Psoas muscle (tissue), 8 donors: Measurements from ENCODE around the gene EFEMP2. TPM values are rescaled to one million over a fixed set of nuclear protein-coding genes. Genes with fewer than 3 reads are reported as not detected.

Experiments
- ATAC-seq, 4 donors: fragments of 200-7000 bp; cut with Tn5 transposase; one replicate each; pipeline ENCODE4 v1.9.1; 2020; ENCODE audit warnings: moderate library complexity in 3 of 4, mild to moderate bottlenecking in 2 of 4
- DNase-seq, 2 donors: peaks; one replicate each; pipeline ENCODE4 v3.0.0-alpha.2; 2020
- H3K27ac ChIP-seq: fragments of 200-600 bp; one replicate; pipeline ENCODE4 v1.8.0; 2022
- H3K27me3 ChIP-seq, 3 donors: fragments of 200-600 bp in 1 of 3; one replicate each; pipeline versions ENCODE4 v1.6.1 to v1.8.0; 2013 to 2022; ENCODE audit warnings: low read length in 2 of 3, mild to moderate bottlenecking in 2 of 3, moderate library complexity in 1 of 3; ENCODE audit not compliant: insufficient read depth in 3 of 3
- H3K36me3 ChIP-seq, 2 donors: fragments of 200-600 bp in 1 of 2; one replicate each; pipeline versions ENCODE4 v1.6.1 to v1.8.0; 2013 to 2022; ENCODE audit warnings: low read depth in 1 of 2, mild to moderate bottlenecking in 1 of 2, moderate library complexity in 1 of 2; ENCODE audit not compliant: insufficient read depth in 1 of 2
- H3K4me1 ChIP-seq: fragments of 200-600 bp; one replicate; pipeline ENCODE4 v1.8.0; 2022
- H3K4me3 ChIP-seq: fragments of 200-600 bp; one replicate; pipeline ENCODE4 v1.8.0; 2022; ENCODE audit warnings: mild to moderate bottlenecking
- H3K9me3 ChIP-seq: fragments of 200-600 bp; one replicate; pipeline ENCODE4 v1.8.0; 2022
- WGBS, 3 donors: extraction: QIAGEN DNeasy Blood & Tissue Kit; methylation state at CpG; one replicate each; pipeline versions ENCODE4 v1.1.6 to v1.1.7; 2013; 5-methylcytosine and 5-hydroxymethylcytosine counted together
- intact Hi-C, 2 donors: fragments of 100-400 bp; cut with DNase I; formaldehyde crosslinking; loops; one replicate each; pipeline versions ENCODE4 v1.11.0 to v1.14.2; 2022
- polyA plus RNA-seq, 3 donors: library from polyadenylated mRNA; stranded (reverse); fragments of 200-250 nt; gene quantifications; one replicate each; pipeline ENCODE4 v1.2.3, GENCODE V29; 2013
- total RNA-seq, 4 donors: library from RNA; stranded (reverse); fragmentation: NEBNext Ultra II Directional in 2 of 4; extraction: Animal tissue kit (Norgen Biotek cat#: 25700) in 2 of 4; gene quantifications; one replicate each; pipeline versions ENCODE4 v1.2.1 to v1.2.4, GENCODE V29; 2021 to 2023
- TF ChIP-seq, protein P1 (sequence below): fragments of 200-600 bp; IDR thresholded peaks from one replicate; pipeline ENCODE4 v1.8.0; 2022; ENCODE audit warnings: antibody characterized with exemption
- donor health status: healthy with polysubstance abuse.
- donor health status: DM: no; HTN: no; CAD: no; lungs with moderate emphysema.
- donor health status: Bipolar disorder and iron deficiency.
- donor health status: healthy.
- donor health status: DM: yes; HTN: yes; CAD: no.
- donor health status: DM: no; HTN: no; CAD: no.
- donor health status: DM: no; HTN: no; CAD: no.
- donor health status: DM: yes; HTN: yes; CAD: no.

EFEMP2 gene
- total and polyA plus RNA-seq, 7 donors: 14.8 to 46.6 (median 20.8) TPM

DNA sequence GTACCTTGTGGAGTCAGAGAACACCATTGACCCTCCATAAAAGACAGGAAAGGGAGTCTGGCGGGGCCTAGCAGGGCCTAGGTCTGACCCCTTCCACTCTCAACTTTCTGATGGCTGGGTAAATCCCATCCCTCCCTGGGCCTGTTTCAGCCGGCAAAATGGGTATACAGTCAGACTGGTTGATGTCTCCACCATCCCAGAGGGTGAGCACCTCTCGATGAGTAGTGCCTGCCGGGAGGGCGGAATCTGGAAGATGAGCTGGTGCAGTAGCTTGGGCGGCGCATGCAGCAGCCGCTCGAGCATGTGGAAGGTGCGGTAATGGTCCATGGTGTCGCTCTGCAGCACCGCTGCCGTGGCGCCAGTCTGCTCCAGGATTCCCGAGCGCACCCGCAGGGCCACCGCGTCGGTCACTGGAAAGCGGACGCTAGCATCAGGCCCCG lies 15.1 kb upstream of the EFEMP2 start:
- DNase-seq (no peak), ATAC-seq (no peak)
- Histone ChIP-seq H3K36me3 (peaks cover 9 to 42% of the 10 kb centered on the region in 2 donors), H3K9me3 (no peaks in the 10 kb centered on the region), H3K4me1 (peaks cover 26% of the 10 kb centered on the region), H3K27me3 (no peaks in the 10 kb centered on the region), H3K4me3 (peak overlapping the region; percentile 75), H3K27ac (peak overlapping the region; percentile 97)
- intact Hi-C loops: loop anchor here (1.0 to 5.0 kb wide), 4 partner anchors 27 to 101 kb away; partner anchors contain the start of genes SART1 (in 2 of the 2), C11orf68 (in 1 of the 2), DRAP1 (in 1 of the 2) and MUS81 (in 1 of the 2)
- WGBS, 3 donors: 3 to 4% (median 3%) methylated on average over 20 to 23 of the region's 23 CpGs
- TF ChIP-seq, protein P1, sequence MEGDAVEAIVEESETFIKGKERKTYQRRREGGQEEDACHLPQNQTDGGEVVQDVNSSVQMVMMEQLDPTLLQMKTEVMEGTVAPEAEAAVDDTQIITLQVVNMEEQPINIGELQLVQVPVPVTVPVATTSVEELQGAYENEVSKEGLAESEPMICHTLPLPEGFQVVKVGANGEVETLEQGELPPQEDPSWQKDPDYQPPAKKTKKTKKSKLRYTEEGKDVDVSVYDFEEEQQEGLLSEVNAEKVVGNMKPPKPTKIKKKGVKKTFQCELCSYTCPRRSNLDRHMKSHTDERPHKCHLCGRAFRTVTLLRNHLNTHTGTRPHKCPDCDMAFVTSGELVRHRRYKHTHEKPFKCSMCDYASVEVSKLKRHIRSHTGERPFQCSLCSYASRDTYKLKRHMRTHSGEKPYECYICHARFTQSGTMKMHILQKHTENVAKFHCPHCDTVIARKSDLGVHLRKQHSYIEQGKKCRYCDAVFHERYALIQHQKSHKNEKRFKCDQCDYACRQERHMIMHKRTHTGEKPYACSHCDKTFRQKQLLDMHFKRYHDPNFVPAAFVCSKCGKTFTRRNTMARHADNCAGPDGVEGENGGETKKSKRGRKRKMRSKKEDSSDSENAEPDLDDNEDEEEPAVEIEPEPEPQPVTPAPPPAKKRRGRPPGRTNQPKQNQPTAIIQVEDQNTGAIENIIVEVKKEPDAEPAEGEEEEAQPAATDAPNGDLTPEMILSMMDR: no peak

DNA sequence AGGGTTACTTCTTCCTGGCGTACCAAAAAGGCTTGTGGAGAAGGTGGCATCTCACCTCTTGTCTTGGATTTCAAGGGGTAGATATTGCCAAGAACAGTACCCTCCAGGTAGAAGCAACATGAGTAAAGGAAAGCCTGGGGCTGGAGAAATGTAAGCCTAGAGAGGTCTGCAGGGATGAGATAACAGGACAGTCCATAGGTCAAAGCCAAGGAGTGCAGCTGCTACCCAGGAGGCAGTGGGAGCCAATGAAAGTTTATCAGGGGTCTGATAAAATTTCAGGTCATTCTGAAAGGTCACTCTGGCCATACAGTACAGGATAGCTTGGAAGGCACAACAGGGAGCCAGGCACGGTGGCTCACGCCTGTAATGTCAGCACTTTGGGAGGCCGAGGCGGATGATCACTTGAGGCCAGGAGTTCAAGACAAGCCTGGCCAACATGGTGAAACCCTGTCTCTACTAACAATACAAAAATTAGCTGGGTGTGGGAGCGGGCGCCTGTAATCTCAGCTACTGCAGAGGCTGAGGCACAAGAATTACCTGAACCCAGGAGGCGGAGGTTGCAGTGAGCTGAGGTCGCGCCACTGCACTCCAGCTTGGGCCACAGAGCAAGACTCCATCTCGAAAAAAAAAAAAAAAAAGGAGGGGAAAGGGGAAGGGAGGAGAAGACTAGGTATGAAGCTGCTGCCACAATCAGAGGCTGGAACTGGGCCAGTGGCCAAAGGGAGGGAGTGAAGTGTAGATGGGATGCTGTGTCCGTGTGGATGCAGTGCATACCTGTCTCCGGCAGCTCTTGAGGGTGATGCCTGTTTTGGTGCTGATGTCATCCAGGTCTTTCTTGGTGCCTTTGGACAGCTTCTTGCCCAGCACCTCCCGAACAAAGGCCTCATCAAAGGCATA lies 14.5 kb upstream of the EFEMP2 start:
- DNase-seq: no peak
- TF ChIP-seq, protein P1: no peak
- intact Hi-C loops: loop anchor here (2.0 to 5.0 kb wide), 3 partner anchors 26 to 102 kb away; partner anchors contain the start of genes SART1 (in 2 of the 2) and MUS81 (in 1 of the 2)
- Histone ChIP-seq H3K9me3 (no peaks in the 10 kb centered on the region), H3K27ac (peak overlapping the region; percentile 97), H3K36me3 (peaks cover 9 to 49% of the 10 kb centered on the region in 2 donors), H3K4me3 (peak overlapping the region; percentile 75), H3K27me3 (no peaks in the 10 kb centered on the region), H3K4me1 (peaks cover 22% of the 10 kb centered on the region)
- 75 to 85% (median 78%) methylated on average over 14 of the region's 14 CpGs for WGBS, 3 donors
- no peak for ATAC-seq

DNA sequence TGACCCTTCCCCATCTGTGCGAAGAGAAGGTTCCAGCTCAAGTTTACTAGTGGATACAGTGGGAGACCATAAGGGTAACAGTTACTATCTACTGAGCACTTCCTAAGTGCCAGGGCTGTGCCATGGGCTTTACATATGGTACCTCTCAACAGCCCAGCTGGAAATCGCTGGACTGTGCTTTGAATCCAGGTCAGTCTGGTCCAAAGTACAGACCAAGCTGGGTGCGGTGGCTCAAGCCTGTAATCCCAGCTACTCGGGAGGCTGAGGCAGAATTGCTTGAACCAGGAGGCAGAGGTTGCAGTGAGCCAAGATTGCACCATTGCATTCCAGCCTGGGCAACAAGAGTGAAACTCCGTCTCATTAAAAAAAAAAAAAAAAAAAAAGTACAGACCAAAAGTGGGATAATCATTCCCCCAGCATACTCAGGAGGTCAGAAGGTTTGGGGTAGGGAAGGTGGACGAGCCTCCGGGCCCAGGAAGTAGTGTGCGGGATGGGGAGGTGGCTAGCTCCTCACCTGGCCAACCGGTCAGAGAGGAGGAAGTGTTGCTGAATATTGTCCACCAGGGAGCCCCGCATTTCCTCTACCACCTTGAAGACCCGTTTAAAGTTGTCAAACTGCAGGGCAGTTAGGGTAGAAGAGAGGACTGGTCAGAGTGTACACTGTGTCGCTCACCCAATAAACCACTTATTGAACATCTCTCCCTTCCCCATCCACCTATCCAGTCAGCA lies 13.4 kb upstream of the EFEMP2 start:
- Histone ChIP-seq H3K27me3 (no peaks in the 10 kb centered on the region), H3K27ac (no peak overlapping the region), H3K4me3 (no peak overlapping the region), H3K36me3 (peaks cover 9 to 49% of the 10 kb centered on the region in 2 donors), H3K9me3 (no peaks in the 10 kb centered on the region), H3K4me1 (peaks cover 19% of the 10 kb centered on the region)
- TF ChIP-seq, protein P1: no peak
- ATAC-seq (no peak), DNase-seq (no peak)
- intact Hi-C loops: loop anchor here (2.0 to 5.0 kb wide), 3 partner anchors 25 to 103 kb away; partner anchors contain the start of genes SART1 (in 2 of the 2) and MUS81 (in 1 of the 2)
- WGBS, 3 donors: 89 to 93% (median 91%) methylated on average over 12 of the region's 12 CpGs

DNA sequence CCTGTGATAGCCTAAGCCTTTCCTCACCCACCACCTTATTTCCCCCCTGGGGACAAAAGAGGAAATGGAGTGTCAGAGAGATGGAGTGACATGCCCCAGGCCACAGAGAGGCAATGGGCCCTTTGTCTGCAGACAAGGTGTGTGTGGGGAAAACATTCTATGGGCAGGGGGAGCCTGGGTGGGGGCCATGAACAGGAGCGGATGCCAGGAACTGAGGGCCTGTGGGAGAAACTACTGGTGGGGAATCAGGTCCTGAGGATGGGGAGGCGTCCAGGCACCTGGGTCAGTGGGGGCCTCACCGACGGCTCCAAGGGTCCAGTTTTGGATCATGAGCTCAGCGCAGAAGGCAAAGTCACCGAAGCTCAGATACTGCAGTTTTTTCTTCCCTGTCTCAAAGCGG lies 12.6 kb upstream of the EFEMP2 start:
- TF ChIP-seq, protein P1: no peak
- no peak overlapping the region for H3K27ac ChIP-seq
- DNase-seq (no peak), ATAC-seq (no peak)
- no peaks in the 10 kb centered on the region for H3K9me3 ChIP-seq
- H3K4me1 ChIP-seq: peaks cover 19% of the 10 kb centered on the region
- intact Hi-C loops: loop anchor here (5.0 kb wide), 1 partner anchor 77 kb away; the partner anchor contains the start of gene SART1 (in 2 of the 2)
- H3K36me3 ChIP-seq: peaks cover 9 to 49% of the 10 kb centered on the region in 2 donors
- H3K27me3 ChIP-seq: no peaks in the 10 kb centered on the region
- 89 to 94% (median 91%) methylated on average over 7 of the region's 7 CpGs for WGBS, 3 donors
- no peak overlapping the region for H3K4me3 ChIP-seq
